BE2C (cell line): ENCODE data around the gene GANAB.

ENCODE experiments used
- DNase-seq: peaks from one replicate; pipeline ENCODE4 v3.0.0-alpha.2; 2020
- H3K27me3 ChIP-seq: fragments of 250-450 bp; sonication (Bioruptor Pico); 2 replicates; pipeline ENCODE4 v1.5.1; 2020; ENCODE audit warnings: mild to moderate bottlenecking
- H3K36me3 ChIP-seq: fragments of 250-450 bp; sonication (Bioruptor Pico); 2 replicates; pipeline ENCODE4 v1.5.1; 2020; ENCODE audit warnings: mild to moderate bottlenecking
- H3K4me1 ChIP-seq: fragments of 250-450 bp; sonication (Bioruptor Pico); 2 replicates; pipeline ENCODE4 v1.5.1; 2020
- H3K4me3 ChIP-seq: 2 replicates; pipeline ENCODE4 v1.5.1; 2011; ENCODE audit warnings: low read depth, low read length
- H3K9me3 ChIP-seq: fragments of 250-450 bp; sonication (Bioruptor Pico); 2 replicates; pipeline ENCODE4 v1.5.1; 2020
- TF ChIP-seq, protein P1 (sequence below): IDR thresholded peaks from 2 replicates; pipeline ENCODE4 v1.5.1; 2012; ENCODE audit warnings: mild to moderate bottlenecking, low read depth, low read length

Gene GANAB

DNA sequence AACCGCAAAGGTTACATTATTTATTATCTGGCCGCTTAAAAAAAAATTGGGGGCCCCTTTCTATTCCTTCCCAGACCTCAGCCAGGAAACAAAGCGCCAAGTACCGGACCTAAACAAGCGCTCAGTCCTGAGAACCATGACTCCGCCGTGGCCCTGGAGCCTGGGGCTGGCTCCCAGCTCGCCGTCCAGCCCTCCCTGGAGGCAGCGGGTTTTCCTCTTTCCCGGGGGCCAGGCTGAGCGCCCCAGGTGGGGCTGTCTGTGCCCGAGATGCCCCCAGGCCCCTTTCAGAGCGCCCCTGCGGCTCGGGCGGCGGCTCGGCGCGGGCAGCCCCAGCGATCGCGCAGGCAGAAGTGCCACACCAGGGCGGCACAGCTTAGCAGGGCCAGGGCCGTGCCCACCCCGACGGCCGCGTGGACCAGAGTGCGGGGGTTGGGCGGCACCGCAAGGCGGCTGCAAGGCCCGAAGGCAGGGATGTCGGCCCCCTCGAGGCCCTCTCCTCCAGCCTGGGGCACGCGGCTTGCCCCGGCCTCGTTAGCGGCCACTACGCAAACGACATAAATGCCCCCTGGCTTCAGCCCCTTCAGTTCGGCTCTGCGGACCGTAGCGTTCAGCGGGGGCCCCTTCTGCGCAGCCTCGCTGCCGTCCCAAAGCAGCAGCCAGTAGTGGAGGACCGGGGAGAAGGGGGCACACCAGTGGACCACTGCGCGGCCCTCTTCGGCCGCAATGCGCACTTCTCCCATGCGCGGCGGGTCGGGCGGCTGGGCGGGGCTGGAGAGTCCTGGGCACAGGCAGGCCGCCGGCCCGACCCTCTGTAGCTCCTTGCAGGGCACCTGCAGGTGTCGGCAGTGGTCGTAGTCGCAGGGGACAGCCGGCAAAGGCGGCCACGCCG, 41.3 kb upstream of the GANAB start:
- Histone ChIP-seq H3K27me3 (no peaks in the 10 kb centered on the region), H3K9me3 (no peaks in the 10 kb centered on the region), H3K4me3 (no peak overlapping the region), H3K4me1 (no peaks in the 10 kb centered on the region), H3K36me3 (no peaks in the 10 kb centered on the region; the same call in none of the 2 replicates)
- DNase-seq: no peak
- TF ChIP-seq, protein P1, sequence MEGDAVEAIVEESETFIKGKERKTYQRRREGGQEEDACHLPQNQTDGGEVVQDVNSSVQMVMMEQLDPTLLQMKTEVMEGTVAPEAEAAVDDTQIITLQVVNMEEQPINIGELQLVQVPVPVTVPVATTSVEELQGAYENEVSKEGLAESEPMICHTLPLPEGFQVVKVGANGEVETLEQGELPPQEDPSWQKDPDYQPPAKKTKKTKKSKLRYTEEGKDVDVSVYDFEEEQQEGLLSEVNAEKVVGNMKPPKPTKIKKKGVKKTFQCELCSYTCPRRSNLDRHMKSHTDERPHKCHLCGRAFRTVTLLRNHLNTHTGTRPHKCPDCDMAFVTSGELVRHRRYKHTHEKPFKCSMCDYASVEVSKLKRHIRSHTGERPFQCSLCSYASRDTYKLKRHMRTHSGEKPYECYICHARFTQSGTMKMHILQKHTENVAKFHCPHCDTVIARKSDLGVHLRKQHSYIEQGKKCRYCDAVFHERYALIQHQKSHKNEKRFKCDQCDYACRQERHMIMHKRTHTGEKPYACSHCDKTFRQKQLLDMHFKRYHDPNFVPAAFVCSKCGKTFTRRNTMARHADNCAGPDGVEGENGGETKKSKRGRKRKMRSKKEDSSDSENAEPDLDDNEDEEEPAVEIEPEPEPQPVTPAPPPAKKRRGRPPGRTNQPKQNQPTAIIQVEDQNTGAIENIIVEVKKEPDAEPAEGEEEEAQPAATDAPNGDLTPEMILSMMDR: no peak

DNA sequence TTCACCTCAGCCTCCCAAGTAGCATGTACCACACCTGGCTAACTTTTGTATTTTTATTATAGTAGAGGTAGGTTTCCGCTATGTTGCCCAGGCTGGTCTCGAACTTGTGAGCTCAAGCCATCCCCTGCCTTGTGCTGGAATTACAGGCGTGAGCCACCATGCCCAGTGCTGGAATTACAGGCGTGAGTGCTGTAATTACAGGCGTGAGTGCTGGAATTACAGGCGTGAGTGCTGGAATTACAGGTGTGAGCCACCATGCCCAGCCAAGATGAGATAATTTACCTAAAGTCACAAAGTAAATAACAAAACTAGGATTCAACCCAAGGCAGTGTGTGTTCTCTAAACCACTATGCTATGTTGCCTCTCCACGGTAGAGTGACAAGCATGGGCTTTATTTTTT, 36.1 kb upstream of the GANAB start:
- TF ChIP-seq, protein P1: no peak

DNA sequence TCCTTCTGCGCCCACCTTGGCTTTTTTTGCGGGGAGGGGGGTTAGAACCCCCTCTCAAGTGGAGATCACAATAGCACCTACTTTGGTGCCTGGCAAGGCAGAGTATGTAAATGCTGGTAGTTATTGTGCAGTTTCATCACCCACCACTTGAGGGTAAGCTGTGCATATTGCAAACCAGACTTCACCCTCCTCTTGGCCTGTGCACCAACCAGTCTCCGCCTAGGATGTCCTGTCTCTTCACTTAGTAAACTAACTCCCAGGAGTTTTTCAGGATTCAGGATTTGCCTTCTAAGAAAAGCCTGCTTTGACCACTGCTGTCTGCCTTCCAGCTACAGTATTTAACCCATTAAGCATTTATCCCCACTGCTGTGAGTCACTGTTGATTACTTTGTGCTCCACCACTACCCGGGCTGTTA, 34.4 kb upstream of the GANAB start:
- Histone ChIP-seq H3K4me3 (no peak overlapping the region), H3K9me3 (no peaks in the 10 kb centered on the region), H3K27me3 (no peaks in the 10 kb centered on the region), H3K4me1 (no peaks in the 10 kb centered on the region; the same call in 1 of the 2 replicates), H3K36me3 (peaks cover 3% of the 10 kb centered on the region; the same call in 1 of the 2 replicates)
- DNase-seq: peak; percentile 56
- TF ChIP-seq, protein P1: peak; percentile 61

More for the DNA sequence above, 36.1 kb upstream of the GANAB start:
- peaks cover under 1% of the 10 kb centered on the region; the same call in 1 of the 2 replicates for H3K36me3 ChIP-seq
- DNase-seq: no peak
- H3K9me3 ChIP-seq: no peaks in the 10 kb centered on the region
- H3K27me3 ChIP-seq: no peaks in the 10 kb centered on the region
- no peaks in the 10 kb centered on the region; the same call in 1 of the 2 replicates for H3K4me1 ChIP-seq
- no peak overlapping the region for H3K4me3 ChIP-seq

DNA sequence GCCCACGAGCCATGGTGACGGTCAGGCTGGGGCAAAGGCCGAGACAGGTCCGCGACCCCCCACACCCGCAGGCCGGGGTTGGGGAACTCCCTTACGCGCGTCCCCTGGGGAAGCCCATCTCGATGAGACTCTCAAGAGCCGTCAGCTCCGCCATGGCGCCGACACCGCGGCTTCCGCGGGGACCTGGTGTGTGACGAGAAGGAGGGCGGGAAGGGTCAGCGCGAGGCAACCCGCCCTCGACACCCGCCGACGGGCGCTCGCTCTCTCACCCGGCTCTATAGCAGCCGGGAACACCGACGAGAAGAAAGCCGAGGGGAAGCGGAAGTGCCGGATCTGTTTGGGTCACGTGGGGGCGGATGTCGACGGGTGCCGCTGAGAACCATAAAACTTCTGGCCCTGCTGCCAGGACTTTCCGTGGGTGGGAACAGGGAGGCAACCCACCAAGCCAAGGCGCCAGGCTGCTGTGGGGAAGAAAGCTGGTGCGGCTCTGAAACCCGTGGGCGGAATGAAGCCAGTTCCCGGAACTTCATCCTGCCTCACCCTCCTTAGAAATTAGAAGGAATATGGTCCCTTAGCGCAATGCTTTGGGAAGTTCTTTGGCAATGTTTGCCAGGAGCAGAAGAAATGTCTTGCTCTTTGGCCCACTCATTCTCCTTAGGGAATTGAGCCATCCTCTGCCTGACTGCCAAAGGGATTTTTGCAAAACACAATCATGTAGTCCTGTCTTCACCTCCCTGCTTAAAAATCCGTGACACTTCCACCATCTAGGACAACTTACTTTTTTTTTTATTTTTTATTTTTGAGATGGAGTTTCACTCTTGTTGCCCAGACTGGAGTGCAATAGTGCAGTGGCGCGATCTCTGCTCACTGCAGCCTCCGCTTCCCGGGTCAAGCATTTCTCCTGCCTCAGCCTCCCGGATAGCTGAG, 32.6 kb upstream of the GANAB start, which contains the start of gene UBXN1:
TSS of gene UBXN1 (minus strand) at position 304 of the 927 bp plus-strand sequence. CDS start at position 154, 150 bp downstream.
- Histone ChIP-seq H3K4me3 (peak within 1 kb of the TSS; percentile 84), H3K36me3 (peaks cover 6% of the 10 kb centered on the region), H3K9me3 (no peaks in the 10 kb centered on the region), H3K27me3 (no peaks in the 10 kb centered on the region), H3K4me1 (no peaks in the 10 kb centered on the region; the same call in 1 of the 2 replicates)
- TF ChIP-seq, protein P1: no peak
- peak; percentile 80 for DNase-seq

DNA sequence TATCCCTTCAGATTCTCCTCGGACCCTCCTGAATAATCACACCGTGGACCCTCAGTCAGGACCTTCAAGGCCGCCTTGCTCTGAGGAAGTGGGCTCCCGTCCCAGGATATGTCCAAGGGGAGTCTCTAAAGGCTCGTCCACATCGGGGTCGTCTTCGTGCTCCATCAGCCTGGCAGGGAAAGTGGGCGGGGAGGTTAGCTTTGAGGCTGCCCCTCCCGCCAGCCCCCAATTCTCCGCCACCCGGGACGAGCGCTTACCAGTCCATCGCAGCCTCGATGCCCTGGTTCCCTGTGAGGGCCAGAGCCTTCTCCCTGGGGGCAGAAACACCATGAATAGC, 32.0 kb upstream of the GANAB start:
- no peaks in the 10 kb centered on the region for H3K27me3 ChIP-seq
- no peaks in the 10 kb centered on the region for H3K9me3 ChIP-seq
- no peak for DNase-seq
- no peaks in the 10 kb centered on the region; the same call in 1 of the 2 replicates for H3K4me1 ChIP-seq
- H3K36me3 ChIP-seq: peaks cover 10% of the 10 kb centered on the region
- TF ChIP-seq, protein P1: no peak
- peak overlapping the region; percentile 84 for H3K4me3 ChIP-seq
